HFFc6 (cell line): ENCODE measurements around the gene CHTF18. TPM values are rescaled to one million over a fixed set of nuclear protein-coding genes. Genes with fewer than 3 reads are reported as not detected.

ENCODE experiments used
- DNase-seq: peaks from one replicate; pipeline ENCODE4 v3.0.0-alpha.2; 2018
- H3K27ac Mint-ChIP-seq: 2 replicates; pipeline ENCODE4 v1.8.0; 2020; ENCODE audit warnings: mild to moderate bottlenecking, mixed read lengths
- H3K27me3 Mint-ChIP-seq: 2 replicates; pipeline ENCODE4 v1.8.0; 2021; ENCODE audit warnings: mild to moderate bottlenecking, moderate library complexity, mixed read lengths; ENCODE audit not compliant: insufficient read depth
- H3K36me3 Mint-ChIP-seq: 2 replicates; pipeline ENCODE4 v1.8.0; 2021; ENCODE audit warnings: low read depth, mixed read lengths
- H3K4me1 Mint-ChIP-seq: 2 replicates; pipeline ENCODE4 v1.8.0; 2020; ENCODE audit warnings: low read depth, mixed read lengths
- H3K4me3 Mint-ChIP-seq: 2 replicates; pipeline ENCODE4 v1.8.0; 2020; ENCODE audit warnings: mild to moderate bottlenecking, moderate library complexity, mixed read lengths
- H3K9me3 Mint-ChIP-seq: 2 replicates; pipeline ENCODE4 v1.8.0; 2020; ENCODE audit warnings: mild to moderate bottlenecking, mixed read lengths
- CTCF ChIP-seq: fragments of 200-600 bp; sonication (generic); IDR thresholded peaks from 2 replicates; pipeline ENCODE4 v1.5.0; 2021; ENCODE audit warnings: antibody characterized with exemption, mild to moderate bottlenecking
- total RNA-seq, 6 experiments: library from RNA; stranded (reverse); fragmentation: NEBNext Ultra II Directional; extraction: Animal tissue kit (Norgen Biotek cat#: 25700); gene quantifications; 2 replicates in 1 of 6; 3 replicates in 5 of 6; pipeline ENCODE4 v1.2.3, GENCODE V29; 2021

CHTF18 gene
- total RNA-seq, 6 experiments from 2014 or later = 15.2 to 31.7 (median 26.0) TPM

- Mint-ChIP-seq H3K9me3 (no peaks in the 10 kb centered on the region), H3K27me3 (no peaks in the 10 kb centered on the region), H3K4me1 (no peaks in the 10 kb centered on the region), H3K36me3 (peaks cover 10% of the 10 kb centered on the region; the same call in 1 of the 2 replicates), H3K4me3 (no peak overlapping the region), H3K27ac (no peak overlapping the region)
- DNase-seq = no peak
- no peak for TF ChIP-seq CTCF
Measured at GRCh38 chr16:792221-792995, 4.0 kb downstream of the CHTF18 start.

- Mint-ChIP-seq H3K4me1 (no peaks in the 10 kb centered on the region), H3K36me3 (peaks cover 10% of the 10 kb centered on the region; the same call in 1 of the 2 replicates), H3K27ac (no peak overlapping the region), H3K9me3 (no peaks in the 10 kb centered on the region), H3K27me3 (peaks cover 4% of the 10 kb centered on the region), H3K4me3 (no peak overlapping the region)
- no peak for TF ChIP-seq CTCF
- DNase-seq = no peak
Measured at GRCh38 chr16:793414-793813, 5.0 kb downstream of the CHTF18 start.

- no peak overlapping the region for H3K27ac Mint-ChIP-seq
- no peak for DNase-seq
- TF ChIP-seq CTCF = no peak
- H3K36me3 Mint-ChIP-seq = peaks cover 10% of the 10 kb centered on the region; the same call in 1 of the 2 replicates
- H3K27me3 Mint-ChIP-seq = peaks cover 4% of the 10 kb centered on the region
- no peaks in the 10 kb centered on the region for H3K9me3 Mint-ChIP-seq
- no peak overlapping the region for H3K4me3 Mint-ChIP-seq
- H3K4me1 Mint-ChIP-seq = no peaks in the 10 kb centered on the region
Measured at GRCh38 chr16:794091-794822, 5.8 kb downstream of the CHTF18 start.

GRCh38 chr16:794853-795466 lies 6.5 kb downstream of the CHTF18 start:
- no peak for TF ChIP-seq CTCF
- H3K27me3 Mint-ChIP-seq = peaks cover 4% of the 10 kb centered on the region
- H3K4me3 Mint-ChIP-seq = no peak overlapping the region
- H3K27ac Mint-ChIP-seq = no peak overlapping the region
- no peak for DNase-seq
- H3K4me1 Mint-ChIP-seq = no peaks in the 10 kb centered on the region
- no peaks in the 10 kb centered on the region for H3K9me3 Mint-ChIP-seq
- H3K36me3 Mint-ChIP-seq = peaks cover 10% of the 10 kb centered on the region; the same call in 1 of the 2 replicates

GRCh38 chr16:795580-796229 lies 7.3 kb downstream of the CHTF18 start:
- peaks cover 10% of the 10 kb centered on the region; the same call in 1 of the 2 replicates for H3K36me3 Mint-ChIP-seq
- peaks cover 4% of the 10 kb centered on the region for H3K27me3 Mint-ChIP-seq
- no peaks in the 10 kb centered on the region for H3K9me3 Mint-ChIP-seq
- no peak overlapping the region for H3K27ac Mint-ChIP-seq
- H3K4me3 Mint-ChIP-seq = no peak overlapping the region
- TF ChIP-seq CTCF = no peak
- H3K4me1 Mint-ChIP-seq = no peaks in the 10 kb centered on the region
- DNase-seq = no peak
